OCI-LY1 (cell line): Measurements from ENCODE around the gene MTHFD1L.

Experiments
- EZH2 ChIP-seq: fragments of 200-600 bp; sonication (generic), shearing (Covaris generic); IDR thresholded peaks from 2 replicates; pipeline ENCODE4 v1.8.0; 2017; ENCODE audit warnings: borderline replicate concordance, mixed run types, mild to moderate bottlenecking, antibody characterized with exemption, low read length, moderate library complexity, mixed read lengths
- TF ChIP-seq, protein P1 (sequence below): fragments of 200-600 bp; sonication (generic), shearing (Covaris generic); IDR thresholded peaks from 2 replicates; pipeline ENCODE4 v1.5.1; 2017; ENCODE audit warnings: mild to moderate bottlenecking, antibody characterized with exemption, low read length, moderate library complexity, mixed read lengths

DNA sequence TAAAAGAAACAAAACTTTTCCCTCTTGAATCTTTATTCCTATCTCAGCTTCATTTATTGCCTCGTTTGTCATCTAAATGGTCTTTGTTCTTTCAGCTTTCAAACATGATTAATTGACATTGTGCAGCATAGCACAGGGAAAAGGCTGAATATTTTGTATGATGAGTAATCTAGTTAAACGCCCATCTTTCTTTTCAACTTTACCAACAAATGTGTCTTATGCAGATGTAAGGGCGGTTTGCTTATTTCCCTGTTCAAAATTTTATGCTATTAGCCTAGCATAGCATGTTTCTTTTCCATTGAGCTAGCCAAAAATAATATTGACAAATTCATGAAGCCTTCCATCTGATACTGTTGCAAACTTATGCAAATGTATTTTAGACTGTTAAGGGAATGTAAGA, 197.8 kb downstream of the MTHFD1L start:
- TF ChIP-seq, protein P1, sequence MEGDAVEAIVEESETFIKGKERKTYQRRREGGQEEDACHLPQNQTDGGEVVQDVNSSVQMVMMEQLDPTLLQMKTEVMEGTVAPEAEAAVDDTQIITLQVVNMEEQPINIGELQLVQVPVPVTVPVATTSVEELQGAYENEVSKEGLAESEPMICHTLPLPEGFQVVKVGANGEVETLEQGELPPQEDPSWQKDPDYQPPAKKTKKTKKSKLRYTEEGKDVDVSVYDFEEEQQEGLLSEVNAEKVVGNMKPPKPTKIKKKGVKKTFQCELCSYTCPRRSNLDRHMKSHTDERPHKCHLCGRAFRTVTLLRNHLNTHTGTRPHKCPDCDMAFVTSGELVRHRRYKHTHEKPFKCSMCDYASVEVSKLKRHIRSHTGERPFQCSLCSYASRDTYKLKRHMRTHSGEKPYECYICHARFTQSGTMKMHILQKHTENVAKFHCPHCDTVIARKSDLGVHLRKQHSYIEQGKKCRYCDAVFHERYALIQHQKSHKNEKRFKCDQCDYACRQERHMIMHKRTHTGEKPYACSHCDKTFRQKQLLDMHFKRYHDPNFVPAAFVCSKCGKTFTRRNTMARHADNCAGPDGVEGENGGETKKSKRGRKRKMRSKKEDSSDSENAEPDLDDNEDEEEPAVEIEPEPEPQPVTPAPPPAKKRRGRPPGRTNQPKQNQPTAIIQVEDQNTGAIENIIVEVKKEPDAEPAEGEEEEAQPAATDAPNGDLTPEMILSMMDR: no peak
- TF ChIP-seq EZH2: no peak
